Medulla oblongata (tissue), 1 donor: Measurements from ENCODE around the gene C6orf132.
A peak's percentile ranks its signal among the peaks of the same experiment; 100 is the strongest.

Experiments used
- DNase-seq: peaks from one replicate; pipeline ENCODE4 v3.0.0-alpha.2; 2015; ENCODE audit errors: extremely low spot score

Gene C6orf132

DNA sequence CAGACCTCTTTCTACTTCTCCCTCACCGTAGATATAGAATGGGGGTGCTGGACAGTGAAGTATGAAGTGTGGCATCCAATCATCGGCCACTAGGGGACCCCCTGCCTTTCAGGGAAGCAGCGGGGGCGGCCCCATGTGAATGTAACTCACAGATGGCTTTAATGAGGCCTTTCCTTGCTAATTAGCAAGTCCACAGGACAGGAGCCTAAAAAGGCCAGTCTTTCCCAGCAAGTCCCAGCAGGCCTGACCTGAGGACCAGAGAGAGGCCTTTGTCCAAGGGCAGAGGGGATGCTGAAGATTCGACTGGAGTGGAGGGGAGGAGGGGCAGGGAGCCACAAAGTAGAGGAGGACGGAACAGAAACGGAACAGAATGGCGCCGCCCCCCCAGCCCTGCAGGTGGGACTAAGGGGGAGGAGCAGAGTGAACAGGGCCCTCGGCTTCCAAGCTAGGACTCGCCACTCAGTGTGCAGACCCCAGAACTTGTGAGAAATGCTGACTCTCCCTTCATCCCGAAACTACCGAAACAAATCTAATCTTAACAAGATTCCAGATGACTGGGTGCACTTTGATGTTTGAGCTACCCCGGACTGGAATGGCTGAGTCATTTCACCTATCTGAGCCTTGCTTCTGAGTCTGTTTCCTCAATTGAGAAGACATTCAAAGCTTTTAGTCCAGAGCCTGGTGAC lies 5.8 kb downstream of the C6orf132 start:
- DNase-seq = no peak

DNA sequence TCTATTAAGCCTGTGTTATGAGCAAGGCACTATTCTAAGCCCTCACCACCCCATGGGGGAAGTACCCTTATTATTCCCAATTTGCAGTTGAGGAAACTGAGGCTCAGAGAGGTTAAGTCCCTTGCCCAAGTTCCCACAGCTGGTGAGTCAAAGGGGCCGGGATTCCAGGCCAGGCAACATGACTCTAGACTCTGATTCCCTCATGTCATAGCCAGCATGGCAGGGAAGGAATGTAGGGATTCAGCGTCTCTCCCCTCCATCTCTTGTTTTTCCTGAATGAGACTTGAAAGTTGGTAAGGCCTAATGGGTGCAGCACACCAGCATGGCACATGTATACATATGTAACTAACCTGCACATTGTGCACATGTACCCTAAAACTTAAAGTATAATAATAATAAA lies 6.7 kb downstream of the C6orf132 start:
- DNase-seq = no peak

DNA sequence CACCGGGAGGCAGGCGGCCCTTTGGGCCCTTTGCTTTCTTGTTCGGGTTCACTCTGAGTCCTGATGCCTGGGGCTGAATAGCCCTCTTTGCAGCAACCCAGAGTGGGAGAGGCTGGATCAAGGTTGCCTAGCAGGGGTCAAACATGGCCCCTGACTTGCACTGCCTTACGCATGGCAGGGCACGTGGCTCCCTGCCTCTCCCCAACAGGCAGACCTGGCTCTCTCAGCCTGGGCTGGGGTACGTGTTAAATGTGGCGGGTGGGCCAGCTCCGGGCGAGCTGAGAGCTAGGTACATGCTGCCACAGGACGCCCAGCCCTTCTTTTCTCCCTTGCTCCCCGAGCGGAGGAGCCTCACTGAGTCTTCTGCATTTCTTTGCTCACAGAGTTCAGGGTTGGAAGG lies 7.3 kb downstream of the C6orf132 start:
- no peak for DNase-seq

DNA sequence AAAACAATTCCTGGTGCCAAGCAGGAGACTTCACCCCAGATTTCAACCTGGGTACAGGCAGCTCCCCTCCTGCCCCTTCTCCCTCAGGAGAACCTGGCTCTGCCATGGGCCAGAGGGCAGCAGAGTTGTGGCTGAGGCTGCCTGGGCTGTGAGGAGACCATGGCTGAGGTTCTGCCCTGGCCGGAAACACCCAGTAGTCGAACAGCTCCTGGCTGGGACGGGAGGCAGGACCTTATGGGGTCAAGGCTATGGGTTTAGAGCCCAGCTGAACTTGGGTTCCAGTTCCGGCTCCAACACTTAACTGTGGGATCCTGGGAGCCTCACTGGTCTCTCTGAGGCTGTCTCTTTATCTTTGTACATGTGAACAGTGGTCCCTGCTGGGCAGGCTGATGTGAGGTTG lies 8.5 kb downstream of the C6orf132 start:
- no peak for DNase-seq

DNA sequence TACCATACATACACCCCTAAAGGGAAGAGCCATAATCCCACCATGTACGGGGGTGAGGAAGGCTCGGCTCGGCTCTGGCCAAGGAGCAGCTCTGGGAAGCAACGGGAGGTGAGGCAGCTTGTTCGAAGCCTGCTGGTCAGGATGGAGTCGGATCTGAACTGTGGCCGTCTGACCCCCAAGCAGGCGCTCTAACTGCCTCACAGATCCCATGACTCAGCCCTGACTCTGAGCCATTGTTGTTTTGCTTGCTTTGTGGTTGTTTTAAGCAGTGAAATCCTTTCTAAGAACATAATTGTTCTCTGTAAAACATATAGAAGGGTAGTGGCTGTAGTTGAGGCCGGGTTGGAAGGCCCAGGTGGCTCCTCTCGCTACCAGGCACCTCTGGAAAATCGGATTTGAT lies 10.9 kb downstream of the C6orf132 start:
- DNase-seq = no peak

DNA sequence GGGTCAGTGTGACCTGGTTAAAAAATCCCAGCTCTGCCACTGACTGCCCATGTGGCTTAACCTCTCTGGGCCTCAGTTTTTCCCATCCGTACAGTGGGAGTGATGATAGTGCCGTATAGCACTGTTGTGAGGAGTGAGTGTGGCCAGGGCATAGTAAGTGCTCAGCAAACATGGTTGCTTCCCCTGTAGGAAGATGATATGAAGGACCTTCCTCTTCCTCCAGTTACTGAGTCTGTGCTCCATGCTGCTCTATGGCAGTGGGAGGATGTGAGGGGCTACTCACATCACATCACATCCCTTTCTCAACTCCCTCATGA lies 13.1 kb downstream of the C6orf132 start:
- no peak for DNase-seq

DNA sequence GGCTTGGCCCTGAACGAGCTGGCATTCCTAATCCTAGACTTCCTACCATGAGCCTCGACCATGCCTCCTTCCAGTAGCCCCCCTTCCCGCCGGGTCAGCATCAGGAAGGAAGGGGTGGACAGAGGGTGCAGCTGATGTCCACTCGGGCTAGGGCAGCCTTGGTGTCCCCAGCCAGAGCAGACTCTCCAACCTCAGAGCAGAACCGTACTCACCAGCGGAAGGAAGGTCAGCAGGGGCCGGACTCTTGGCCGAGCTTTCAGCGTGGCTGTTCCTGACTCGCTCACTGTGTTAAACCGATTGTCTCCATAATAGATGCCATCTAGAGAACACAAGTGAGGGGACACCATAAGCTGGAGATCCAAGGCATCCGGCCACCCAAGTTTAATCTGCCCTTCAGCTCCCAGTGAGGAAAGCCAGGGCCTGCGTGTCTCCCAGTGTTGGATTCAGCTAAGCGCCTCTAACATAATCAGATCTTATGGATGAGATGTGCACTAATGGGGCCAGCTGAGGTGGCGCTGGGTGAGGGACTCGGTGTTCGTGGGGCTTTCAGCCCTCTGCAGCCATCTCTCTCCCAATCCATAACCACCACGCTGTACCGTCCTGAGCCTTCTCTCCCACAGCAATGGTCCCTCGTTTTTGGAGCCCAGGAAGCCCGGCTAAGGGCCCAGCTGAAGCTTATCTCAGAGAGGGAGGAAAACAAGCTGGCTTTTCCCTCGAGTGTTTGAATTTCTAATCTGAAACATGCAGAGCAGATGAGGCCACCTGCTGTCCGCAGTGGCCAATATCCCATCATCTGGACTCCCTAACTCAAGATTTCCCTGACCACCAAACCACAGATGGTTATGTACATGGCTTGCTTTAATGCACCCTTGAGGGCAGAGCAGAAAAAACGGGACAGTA lies 13.7 kb downstream of the C6orf132 start:
- DNase-seq = no peak

DNA sequence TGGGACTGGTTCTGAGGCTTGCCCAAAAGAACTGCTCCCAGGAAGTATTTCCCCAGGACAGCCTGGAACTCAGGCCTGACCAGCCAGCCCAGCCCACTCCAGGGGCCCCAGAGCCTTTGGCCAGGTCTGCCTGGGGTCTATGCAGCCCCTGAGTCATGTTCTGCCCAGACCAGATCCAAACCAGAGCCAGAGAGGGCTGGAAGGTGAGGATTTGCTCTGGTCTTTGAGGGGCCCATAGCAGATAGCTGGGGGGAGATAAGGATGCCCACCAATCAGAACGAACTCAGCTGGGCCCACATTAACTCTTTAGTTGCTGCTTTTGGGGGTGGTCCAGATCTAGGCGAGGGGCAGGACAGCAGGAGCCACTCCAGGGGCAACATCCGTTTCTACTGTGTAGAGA lies 16.8 kb downstream of the C6orf132 start:
- no peak for DNase-seq

DNA sequence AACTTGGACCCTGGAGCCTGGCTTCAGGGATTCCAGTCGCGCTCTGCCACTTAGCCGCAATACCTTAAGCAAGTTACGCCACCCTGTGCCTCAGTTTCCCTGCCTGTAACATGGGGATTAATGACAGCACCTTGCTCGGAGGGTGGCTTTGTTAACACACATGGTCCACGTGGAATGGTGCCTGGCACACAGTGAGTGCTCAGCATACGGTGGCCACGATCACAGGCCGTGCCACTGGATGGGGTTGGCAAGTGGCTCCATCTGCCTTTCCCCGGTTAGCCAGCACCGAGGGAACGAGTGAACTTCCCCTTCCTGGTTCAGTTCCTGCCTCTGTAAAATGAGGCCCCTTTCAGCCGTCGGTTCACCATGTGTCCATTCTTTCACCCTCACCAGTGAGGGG lies 17.2 kb downstream of the C6orf132 start:
- DNase-seq = no peak

DNA sequence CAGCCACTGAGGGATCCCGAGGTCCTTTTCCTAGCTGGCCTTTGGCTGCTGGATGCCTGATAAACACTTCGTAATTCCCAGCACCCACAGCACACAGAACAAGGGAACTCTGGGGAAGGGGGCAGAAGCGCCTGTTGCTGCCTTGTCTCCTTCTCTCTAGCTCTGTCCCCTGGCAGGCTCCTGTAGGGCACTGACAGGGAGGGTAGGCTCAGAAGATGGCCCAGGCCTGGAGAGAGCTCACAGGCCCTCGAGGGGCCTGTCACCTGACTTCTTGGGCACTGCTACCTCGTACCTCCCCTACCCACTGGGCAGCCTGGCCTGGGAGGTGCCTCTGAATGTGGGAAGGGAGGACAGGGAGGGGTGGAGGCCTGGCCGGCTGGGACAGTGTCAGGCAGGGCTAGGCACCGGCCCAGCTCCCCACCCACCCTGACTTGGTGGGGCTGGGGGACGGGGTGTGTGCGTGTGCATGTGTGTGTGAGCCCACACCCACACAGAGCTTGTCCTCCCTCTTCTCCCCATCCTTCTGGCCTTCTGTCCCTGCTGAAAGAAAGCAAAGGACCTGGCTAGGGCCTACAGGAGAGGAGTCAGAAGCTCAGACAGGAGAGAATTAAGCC lies 18.1 kb downstream of the C6orf132 start:
- DNase-seq = no peak

DNA sequence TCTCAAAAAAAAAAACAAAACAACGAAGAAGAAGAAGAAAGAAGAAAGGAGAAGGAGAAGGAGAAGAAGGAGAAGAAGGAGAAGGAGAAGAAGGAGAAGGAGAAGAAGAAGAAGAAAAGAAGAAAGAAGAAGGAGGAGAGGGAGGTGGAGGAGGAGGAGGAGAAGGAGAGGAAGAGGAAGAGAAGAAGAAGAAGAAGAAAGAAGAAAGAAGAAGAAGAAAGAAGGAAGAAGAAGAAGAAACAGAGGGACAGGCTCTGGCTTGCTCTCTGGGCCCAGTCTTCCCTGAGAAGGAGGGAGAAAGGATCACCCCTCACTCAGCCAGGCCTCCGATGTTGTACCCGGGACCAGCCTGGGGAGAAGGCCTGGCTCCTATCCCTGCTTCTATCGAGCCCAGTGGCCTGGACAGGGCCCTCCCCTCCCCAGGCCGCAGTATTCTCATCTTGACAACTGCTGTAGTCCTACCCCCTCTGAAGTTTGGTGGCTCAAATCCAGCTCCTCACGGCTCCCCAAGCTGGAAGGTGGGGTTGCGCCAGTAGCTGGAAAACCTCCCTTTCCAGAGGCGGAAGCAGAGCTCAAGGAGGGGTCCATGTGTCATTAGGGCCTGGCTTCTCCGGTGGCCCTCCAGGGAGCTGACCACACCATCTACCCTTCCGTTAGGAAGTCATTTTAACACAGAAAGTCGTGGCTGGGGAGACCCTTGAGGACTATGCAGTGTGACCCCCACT lies 18.9 kb downstream of the C6orf132 start:
- no peak for DNase-seq

DNA sequence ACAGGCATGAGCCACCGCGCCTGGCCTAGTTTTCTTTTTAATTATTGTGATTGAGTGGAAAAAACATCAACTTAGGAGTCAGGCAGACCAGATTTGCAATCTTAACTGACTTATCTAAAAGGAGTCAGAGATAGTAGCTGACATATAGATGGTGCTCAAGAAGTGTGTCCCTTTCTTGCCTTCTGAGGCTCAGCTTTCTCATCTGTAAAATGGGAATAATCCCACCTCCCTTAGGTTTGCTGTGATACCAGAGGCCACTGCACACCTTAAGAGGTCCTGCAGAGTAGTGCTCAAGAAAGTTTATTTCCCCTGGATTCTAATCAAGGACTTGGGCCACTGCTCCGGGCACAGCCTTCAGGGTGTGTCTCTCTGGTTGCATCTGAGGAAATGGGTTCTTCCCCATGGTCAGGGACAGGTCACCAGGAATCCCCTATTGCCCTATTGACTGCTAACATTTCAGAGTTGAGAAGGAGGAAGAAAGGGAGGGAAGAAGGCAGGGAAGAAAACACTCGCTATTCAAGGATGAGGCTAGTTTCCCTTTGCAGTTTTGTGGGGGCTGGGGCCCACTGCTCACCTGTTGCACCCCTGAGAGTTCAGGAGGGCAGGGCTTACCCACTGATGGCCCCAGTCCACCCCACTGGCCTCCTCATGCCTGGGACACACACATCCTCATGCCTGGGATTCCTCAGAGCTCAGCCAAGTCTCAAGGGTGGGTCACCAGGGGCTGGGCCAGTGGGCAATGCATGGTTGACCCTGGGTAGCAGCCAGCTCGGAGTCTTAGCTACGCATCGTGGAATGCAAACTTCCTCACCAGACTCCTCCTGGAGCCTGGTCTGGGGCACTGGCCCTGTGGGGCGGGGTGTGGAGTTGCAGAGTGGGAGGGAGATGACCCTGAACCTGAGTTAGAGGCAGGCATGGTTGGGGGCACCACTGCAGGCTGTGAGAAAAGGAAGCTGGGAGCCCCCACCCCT lies 21.2 kb downstream of the C6orf132 start:
- no peak for DNase-seq

DNA sequence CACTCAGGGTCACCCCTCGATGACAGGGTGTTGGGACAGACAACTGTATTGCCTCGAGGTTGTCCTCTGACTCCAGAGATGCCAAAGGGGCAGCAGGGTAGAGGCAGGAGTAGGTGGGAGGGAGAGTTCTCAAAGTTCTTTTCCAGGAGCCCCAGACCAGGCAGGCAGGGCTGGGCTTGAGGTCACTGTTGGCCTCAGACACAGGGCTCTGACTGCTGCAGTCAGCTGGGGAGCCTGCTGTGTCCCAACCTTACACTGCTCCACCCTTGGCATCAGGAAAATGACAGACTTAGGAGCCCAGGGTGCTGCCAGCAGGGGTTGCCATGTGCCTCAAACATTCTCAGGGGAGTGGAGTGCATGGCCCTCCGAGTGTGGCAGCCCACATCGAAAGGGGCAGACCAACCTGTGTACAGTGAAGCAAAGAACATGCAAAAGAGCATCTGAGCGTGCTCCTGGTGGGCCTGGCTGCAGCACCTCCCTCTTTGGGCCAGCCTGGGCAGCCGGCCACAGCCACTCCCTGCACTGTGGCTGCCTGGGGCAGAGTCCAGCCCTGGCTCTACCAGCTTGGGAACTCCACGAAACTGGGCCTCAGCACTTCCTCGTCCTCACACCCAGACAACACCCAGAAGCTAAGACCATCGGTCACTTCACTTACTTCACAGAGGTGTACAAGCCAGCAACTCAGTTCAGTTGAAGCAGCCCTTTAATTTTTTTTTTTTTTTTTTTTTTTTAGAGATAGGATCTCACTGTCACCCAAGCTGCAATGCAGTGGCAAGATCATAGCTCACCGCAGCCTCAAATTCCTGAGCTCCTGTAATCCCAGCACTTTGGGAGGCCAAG lies 24.0 kb downstream of the C6orf132 start:
- DNase-seq = peak; percentile 60

DNA sequence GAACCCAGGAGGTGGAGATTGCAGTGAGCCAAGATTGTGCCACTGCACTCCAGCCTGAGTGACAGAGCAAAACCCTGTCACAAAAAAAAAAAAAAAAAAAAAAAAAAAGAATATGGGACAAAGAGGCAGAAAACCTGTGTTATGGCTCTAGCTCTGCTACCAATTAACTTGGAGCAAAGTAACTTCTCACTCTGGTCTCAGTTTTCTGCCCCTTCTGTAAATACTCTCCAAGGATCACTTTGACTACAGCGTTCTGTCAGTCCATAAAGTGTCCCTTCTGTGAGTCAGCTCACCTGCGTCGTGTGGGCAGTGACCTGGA lies 24.6 kb downstream of the C6orf132 start:
- no peak for DNase-seq

DNA sequence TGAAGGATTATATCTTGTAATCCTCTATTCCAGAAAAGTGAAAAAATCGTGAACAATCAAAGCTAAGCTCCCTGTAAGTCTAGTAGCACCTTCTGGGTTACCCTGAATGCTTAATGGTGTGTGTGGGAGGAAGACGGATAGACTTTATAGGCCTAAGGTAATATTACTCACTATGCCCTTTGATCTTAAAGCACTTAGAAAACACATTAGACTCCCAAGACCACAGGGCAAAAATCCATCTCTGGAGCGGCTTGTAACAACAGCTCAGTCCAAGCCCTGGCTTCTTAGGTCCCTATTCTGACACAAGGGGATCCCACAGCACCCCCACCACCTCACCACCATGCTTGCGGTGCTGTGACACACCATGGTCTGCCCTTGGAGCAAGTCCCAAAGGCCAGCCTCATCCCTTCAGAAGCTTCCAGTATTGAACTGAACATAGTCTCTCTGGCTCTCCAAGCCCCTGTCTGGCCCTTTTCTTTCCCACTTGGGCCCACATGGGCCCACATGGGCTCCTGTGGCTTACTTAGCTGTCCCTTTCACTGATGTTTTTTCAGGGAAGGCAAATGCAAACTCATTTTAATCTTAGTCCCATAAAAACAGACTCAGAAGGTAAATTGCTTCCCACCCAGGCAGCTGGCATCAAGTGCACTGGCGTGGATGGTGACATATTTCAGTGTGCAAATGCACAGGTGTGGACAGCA lies 28.3 kb downstream of the C6orf132 start:
- DNase-seq = no peak

DNA sequence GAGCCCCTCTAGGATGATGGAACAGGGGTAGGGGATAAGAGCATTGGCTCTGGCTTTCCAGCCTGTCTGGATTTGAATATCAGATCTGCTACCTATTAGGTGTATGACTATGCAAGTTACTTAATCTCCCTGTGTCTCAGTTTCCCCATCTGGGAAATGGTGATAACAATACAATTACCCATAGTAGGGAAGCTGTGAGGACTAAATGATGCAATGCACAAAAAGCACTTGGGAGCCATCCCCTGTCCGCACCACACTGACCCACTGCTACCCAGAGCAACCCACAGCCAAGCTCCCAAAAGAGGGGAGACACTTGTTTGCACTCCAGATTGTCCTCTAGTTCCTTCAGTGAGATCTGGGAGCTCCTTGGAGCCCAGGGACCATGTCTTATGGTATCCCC lies 30.1 kb downstream of the C6orf132 start:
- no peak for DNase-seq

DNA sequence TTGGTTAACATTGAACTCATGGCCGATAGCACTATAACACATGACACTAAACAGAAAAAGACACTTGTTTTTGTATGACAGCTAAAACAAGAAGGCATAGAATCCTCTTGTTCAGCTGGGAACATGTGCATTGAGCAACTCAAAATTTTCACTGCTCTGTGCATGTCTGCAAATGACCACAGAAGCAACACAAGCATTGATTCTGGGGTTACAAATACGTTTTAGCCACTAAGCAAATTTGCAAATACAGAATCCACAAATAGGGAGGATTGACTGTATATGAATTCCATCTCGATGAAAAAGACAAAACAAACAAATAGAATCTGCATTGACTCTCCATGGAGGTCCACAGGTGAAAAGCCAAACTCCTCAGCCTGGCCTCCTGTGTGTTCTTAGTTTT lies 31.7 kb downstream of the C6orf132 start:
- no peak for DNase-seq

DNA sequence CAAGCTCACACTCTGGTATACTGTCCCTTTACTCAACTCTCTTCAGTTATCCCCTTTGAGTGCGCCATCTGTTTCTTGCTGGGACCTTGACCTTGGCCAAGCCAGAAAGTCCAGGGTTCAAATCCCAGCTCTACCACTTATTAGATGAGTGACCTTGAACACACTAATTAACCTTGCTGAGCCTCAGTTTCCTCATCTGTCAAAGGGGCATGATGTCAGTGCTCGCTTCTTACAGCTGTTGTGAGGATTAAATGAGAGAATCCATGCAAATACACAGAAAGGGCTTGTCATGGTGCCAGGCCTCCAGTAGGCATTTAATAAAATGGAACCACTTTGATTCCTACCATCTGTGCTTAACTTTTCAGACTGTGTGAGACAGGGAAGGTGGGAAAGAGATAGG lies 34.3 kb downstream of the C6orf132 start:
- no peak for DNase-seq

DNA sequence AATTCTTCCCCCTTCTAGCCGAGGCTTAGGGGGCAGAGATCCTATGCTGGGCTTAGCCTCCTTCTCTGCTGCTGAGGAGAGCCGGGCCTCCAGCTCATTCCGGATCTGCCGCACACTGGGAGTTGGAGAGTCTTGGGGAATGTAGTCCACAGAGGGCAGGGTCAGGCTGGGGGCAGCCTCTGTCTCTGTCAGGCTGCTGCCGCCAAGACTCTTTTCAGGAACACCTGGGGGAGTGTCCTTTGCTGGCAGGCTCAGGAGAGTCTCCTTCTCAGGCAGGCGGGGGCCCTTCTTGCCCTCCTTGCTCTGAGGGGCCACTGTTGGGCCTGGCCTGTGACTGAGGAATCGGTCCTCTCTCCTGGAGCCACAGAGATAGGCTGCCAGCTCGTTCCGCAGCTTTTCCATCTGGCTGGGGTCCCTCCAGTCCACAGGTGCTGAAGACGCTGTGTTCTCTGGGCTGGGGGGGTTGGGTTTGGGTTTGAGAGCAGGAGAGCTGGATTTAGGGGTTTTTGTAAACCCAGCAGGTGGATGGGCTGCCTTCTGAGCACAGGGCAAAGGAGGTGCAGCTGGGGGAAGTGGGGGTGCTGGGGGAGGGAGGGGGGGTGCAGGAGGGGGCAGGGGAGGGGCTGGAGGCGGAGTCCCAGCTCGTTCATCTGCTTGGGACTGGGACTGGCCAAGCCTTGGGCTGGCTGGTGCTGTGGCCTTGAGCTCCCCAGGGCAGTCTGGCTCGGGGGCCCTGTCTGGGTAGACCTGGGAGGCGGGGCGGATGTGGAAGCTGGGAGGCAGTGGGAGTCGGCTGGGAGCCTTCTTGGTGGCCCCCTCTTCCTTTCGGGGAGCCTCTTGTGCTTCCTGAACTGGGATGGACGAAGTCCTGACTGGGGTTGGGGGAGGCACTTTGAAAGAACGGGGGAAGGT lies 36.1 kb downstream of the C6orf132 start:
- no peak for DNase-seq
